ENCODE measurements around the gene MTA2. TPM values are rescaled to one million over a fixed set of nuclear protein-coding genes. Genes with fewer than 3 reads are reported as not detected.

MTA2 gene
- total RNA-seq, 1 experiment from 2014 or later, result 241 TPM

GRCh38 chr11:62558669-62559068 lies 43.0 kb downstream of the MTA2 start:
- TF ChIP-seq CTCF (conservative IDR thresholded peaks at IDR 0.05; ENCODE audit: low read depth, low read length) (no peak), EZH2 (IDR thresholded peaks at IDR 0.05; ENCODE audit: borderline replicate concordance, low read depth, low read length, poor library complexity, severe bottlenecking) (no peak)
- intact Hi-C loops (cut with micrococcal nuclease; ENCODE audit: unreplicated experiment), result no loop called here
- Histone ChIP-seq H3K4me3 (ENCODE audit: low read depth, low read length, poor library complexity, severe bottlenecking) (no peak overlapping the region), H3K9me3 (ENCODE audit: low read depth, low read length, poor library complexity, severe bottlenecking) (no peaks in the 10 kb centered on the region), H3K36me3 (ENCODE audit: insufficient read depth, low read length, poor library complexity, severe bottlenecking) (peaks cover 70% of the 10 kb centered on the region), H3K27ac (ENCODE audit: low read depth, low read length, poor library complexity, severe bottlenecking) (peak overlapping the region; percentile 79), H3K27me3 (replicated peaks; ENCODE audit: insufficient read depth, low read depth, low read length, poor library complexity) (no peaks in the 10 kb centered on the region), H3K4me1 (ENCODE audit: insufficient read depth, low read length, poor library complexity, severe bottlenecking) (peaks cover 66% of the 10 kb centered on the region)
- no peak for DNase-seq (ENCODE audit: low spot score)
- BruUV-seq (replicated peaks), result no TSS peak
- POLR2A ChIA-PET (ENCODE audit: low non-redundant PET), result interaction anchor here (0.6 to 0.7 kb wide), 2 partner anchors 33 to 134 kb away, joined by 3 to 5 read pairs; partner anchors contain the start of gene TUT1
- CTCF ChIA-PET, result interaction anchor here (0.7 to 3.1 kb wide), 4 partner anchors 15 to 164 kb away, joined by 3 to 41 read pairs (median 16); partner anchors contain the start of gene EEF1G

GRCh38 chr11:62556875-62557631 lies 44.6 kb downstream of the MTA2 start:
- ChIA-PET CTCF (interaction anchor here (0.7 to 0.8 kb wide), 2 partner anchors 14 to 132 kb away, joined by 3 read pairs; no protein-coding TSS in a partner anchor), POLR2A (ENCODE audit: low non-redundant PET) (interaction anchor here (0.7 kb wide), 1 partner anchor 606 kb away, joined by 4 read pairs; no protein-coding TSS in a partner anchor)
- peak overlapping the region; percentile 77 for H3K27ac ChIP-seq (ENCODE audit: low read depth, low read length, poor library complexity, severe bottlenecking)
- no peaks in the 10 kb centered on the region for H3K9me3 ChIP-seq (ENCODE audit: low read depth, low read length, poor library complexity, severe bottlenecking)
- H3K27me3 ChIP-seq (replicated peaks; ENCODE audit: insufficient read depth, low read depth, low read length, poor library complexity), result no peaks in the 10 kb centered on the region
- H3K4me3 ChIP-seq (ENCODE audit: low read depth, low read length, poor library complexity, severe bottlenecking), result no peak overlapping the region
- TF ChIP-seq CTCF (conservative IDR thresholded peaks at IDR 0.05; ENCODE audit: low read depth, low read length) (no peak), EZH2 (IDR thresholded peaks at IDR 0.05; ENCODE audit: borderline replicate concordance, low read depth, low read length, poor library complexity, severe bottlenecking) (no peak)
- DNase-seq (ENCODE audit: low spot score), result no peak
- peaks cover 53% of the 10 kb centered on the region for H3K36me3 ChIP-seq (ENCODE audit: insufficient read depth, low read length, poor library complexity, severe bottlenecking)
- peaks cover 83% of the 10 kb centered on the region for H3K4me1 ChIP-seq (ENCODE audit: insufficient read depth, low read length, poor library complexity, severe bottlenecking)
- intact Hi-C loops (cut with micrococcal nuclease; ENCODE audit: unreplicated experiment), result no loop called here
- BruUV-seq (replicated peaks), result no TSS peak

- BruUV-seq (replicated peaks), result no TSS peak
- ChIA-PET CTCF (interaction anchor here (0.8 to 1.2 kb wide), 2 partner anchors 14 to 132 kb away, joined by 3 to 4 read pairs; no protein-coding TSS in a partner anchor), POLR2A (ENCODE audit: low non-redundant PET) (no interaction called here)
- Histone ChIP-seq H3K27ac (ENCODE audit: low read depth, low read length, poor library complexity, severe bottlenecking) (peak overlapping the region; percentile 77), H3K4me3 (ENCODE audit: low read depth, low read length, poor library complexity, severe bottlenecking) (no peak overlapping the region), H3K9me3 (ENCODE audit: low read depth, low read length, poor library complexity, severe bottlenecking) (no peaks in the 10 kb centered on the region), H3K4me1 (ENCODE audit: insufficient read depth, low read length, poor library complexity, severe bottlenecking) (peaks cover 88% of the 10 kb centered on the region), H3K27me3 (replicated peaks; ENCODE audit: insufficient read depth, low read depth, low read length, poor library complexity) (no peaks in the 10 kb centered on the region), H3K36me3 (ENCODE audit: insufficient read depth, low read length, poor library complexity, severe bottlenecking) (peaks cover 46% of the 10 kb centered on the region)
- intact Hi-C loops (cut with micrococcal nuclease; ENCODE audit: unreplicated experiment), result no loop called here
- TF ChIP-seq CTCF (conservative IDR thresholded peaks at IDR 0.05; ENCODE audit: low read depth, low read length) (no peak), EZH2 (IDR thresholded peaks at IDR 0.05; ENCODE audit: borderline replicate concordance, low read depth, low read length, poor library complexity, severe bottlenecking) (no peak)
- peak; percentile 91 for DNase-seq (ENCODE audit: low spot score)
Observed at GRCh38 chr11:62556108-62556874, 45.4 kb downstream of the MTA2 start.

All from A673 (cell line).